Stimulated activated naive CD4-positive, alpha-beta T cell treated with Interleukin-2 at 50 U/mL for 16 hours (primary cell): ENCODE measurements around the gene CRB1.
"Not testable (repeated sequence)": the region's sequence is repeated elsewhere in the genome, so short reads cannot be mapped to it uniquely, and the experiment has no call there.

Experiments
- DNase-seq: peaks from one replicate; lab custom pipeline; 2025; lab: John Stamatoyannopoulos, UW

Gene CRB1

GRCh38 chr1:197402189-197402588, 134.1 kb downstream of the CRB1 start:
- DNase-seq: no peak

DNA sequence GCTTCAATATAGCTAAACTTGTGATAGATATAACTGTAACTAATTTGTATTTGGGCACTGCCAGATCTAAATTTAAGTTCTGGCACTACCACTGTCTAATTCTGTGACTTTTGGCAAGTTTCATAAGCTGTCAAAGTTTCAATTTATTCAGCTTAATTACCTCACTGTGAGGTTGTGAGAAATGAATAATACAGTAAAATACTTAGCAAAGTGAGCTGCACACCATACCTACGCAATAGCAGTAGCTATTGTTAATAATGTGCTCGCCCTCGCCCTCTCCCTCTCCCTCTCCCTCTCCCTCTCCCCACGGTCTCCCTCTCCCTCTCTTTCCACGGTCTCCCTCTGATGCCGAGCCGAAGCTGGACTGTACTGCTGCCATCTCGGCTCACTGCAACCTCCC, 136.7 kb downstream of the CRB1 start:
- not testable (repeated sequence) for DNase-seq

DNA sequence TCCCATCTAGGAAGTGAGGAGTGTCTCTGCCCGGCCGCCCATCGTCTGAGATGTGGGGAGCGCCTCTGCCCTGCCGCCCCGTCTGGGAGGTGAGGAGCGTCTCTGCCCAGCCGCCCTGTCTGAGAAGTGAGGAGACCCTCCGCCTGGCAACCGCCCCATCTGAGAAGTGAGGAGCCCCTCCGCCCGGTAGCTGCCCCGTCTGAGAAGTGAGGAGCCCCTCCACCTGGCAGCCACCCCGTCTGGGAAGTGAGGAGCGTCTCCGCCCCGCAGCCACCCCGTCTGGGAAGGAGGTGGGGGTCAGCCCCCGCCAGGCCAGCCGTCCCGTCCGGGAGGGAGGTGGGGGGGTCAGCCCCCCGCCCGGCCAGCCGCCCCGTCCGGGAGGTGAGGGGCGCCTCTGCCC, 137.6 kb downstream of the CRB1 start:
- DNase-seq: not testable (repeated sequence)

GRCh38 chr1:197413564-197413963, 145.5 kb downstream of the CRB1 start:
- no peak for DNase-seq

DNA sequence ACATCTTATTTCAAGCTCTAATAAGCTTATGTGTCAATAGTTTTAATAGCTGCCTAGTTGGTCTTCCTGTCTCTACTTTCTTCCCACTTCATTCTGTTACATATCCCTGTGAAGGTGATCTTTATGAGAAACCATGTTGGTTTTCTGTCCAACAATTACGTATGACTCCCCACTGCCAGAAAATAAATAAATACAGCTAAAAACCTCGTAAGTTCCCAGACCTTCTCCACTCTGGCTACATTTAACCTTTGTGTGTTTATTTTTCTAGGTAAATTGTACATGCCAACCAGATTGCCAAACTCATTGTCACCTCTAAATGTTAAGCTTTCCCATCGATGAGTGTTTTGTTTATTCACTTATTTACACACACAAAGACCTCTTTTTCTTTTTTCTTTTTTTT, 147.2 kb downstream of the CRB1 start:
- no peak for DNase-seq

DNA sequence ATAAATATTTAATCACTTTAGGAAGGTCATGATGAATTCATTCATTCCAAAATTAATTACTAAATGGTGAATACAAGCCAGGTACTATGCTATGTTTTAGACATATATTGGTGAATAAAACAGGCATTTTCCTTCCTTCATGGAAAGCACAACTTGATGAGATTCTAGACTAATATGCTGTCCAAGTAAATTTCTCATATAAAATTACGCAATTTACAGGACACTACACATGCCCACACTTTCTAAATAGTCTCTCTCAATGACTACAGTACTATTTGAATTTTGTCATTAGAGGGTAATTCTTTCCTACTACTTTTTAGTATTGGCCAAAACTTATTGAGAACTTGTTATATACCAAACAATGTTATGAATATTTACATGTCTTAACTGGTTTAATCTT, 150.6 kb downstream of the CRB1 start:
- DNase-seq: no peak

- DNase-seq: no peak
Measured at GRCh38 chr1:197422993-197423392, 154.9 kb downstream of the CRB1 start.

GRCh38 chr1:197424380-197424779, 156.3 kb downstream of the CRB1 start:
- DNase-seq: no peak

DNA sequence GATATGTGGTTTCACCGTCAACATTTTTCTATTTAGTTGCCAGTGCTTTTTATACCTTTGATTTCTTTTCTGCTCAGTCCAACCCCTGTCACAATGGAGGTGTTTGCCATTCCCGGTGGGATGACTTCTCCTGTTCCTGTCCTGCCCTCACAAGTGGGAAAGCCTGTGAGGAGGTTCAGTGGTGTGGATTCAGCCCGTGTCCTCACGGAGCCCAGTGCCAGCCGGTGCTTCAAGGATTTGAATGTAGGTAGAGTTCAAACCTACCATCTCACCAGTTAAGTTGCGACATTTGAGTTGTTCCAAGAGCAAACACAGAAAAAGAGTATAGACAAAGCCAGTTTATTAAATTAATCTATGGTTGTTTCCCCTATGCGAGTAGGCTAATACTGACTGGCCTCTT, 161.3 kb downstream of the CRB1 start:
- no peak for DNase-seq

DNA sequence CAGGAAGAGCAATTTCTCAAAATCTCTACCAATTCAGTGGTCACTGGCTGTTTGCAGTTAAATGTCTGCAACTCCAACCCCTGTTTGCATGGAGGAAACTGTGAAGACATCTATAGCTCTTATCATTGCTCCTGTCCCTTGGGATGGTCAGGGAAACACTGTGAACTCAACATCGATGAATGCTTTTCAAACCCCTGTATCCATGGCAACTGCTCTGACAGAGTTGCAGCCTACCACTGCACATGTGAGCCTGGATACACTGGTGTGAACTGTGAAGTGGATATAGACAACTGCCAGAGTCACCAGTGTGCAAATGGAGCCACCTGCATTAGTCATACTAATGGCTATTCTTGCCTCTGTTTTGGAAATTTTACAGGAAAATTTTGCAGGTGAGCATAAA, 167.2 kb downstream of the CRB1 start:
- DNase-seq: no peak

- no peak for DNase-seq
Measured at GRCh38 chr1:197437601-197438000, 169.5 kb downstream of the CRB1 start.

GRCh38 chr1:197438010-197438790, 170.1 kb downstream of the CRB1 start:
- no peak for DNase-seq

GRCh38 chr1:197439708-197440280, 171.7 kb downstream of the CRB1 start:
- DNase-seq: no peak

DNA sequence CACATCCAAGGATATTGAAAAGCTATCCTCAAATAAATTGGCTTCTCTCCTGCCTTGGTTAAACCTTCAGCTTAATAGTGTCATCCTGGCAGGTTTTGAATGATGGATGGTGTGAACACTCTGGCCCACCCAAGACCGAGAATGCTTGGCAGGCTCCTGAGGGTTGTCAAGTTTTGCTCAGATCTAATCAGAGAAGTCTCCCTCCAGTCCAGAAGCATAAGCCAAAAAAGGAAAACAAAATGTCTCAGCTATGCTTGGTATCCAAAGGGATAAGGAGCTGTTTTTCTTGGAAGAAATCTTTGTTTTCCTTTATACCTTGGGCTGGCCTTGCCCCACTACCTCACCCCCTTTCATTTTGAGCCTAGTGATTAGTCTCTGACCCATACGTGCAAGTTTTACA, 172.7 kb downstream of the CRB1 start:
- DNase-seq: no peak

GRCh38 chr1:197441999-197442414, 174.0 kb downstream of the CRB1 start:
- no peak for DNase-seq

DNA sequence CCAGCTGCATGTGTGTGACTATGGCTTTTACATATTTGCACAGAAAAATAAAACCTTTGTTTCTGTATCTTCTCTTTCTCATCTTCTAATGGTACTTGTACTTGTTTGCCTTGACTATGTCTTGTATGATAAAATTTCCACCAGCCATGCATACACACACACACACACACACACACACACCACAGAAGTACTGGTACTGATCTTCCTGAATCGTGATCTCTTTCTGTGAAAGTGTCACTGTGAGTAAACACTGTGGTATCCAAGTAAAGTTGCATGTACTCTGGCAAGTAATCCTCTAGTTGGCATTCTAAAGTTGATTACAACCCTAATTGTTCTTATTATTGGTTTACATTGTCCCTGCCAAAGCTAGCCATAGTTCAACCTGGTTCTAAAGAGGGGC, 176.7 kb downstream of the CRB1 start:
- DNase-seq: no peak

DNA sequence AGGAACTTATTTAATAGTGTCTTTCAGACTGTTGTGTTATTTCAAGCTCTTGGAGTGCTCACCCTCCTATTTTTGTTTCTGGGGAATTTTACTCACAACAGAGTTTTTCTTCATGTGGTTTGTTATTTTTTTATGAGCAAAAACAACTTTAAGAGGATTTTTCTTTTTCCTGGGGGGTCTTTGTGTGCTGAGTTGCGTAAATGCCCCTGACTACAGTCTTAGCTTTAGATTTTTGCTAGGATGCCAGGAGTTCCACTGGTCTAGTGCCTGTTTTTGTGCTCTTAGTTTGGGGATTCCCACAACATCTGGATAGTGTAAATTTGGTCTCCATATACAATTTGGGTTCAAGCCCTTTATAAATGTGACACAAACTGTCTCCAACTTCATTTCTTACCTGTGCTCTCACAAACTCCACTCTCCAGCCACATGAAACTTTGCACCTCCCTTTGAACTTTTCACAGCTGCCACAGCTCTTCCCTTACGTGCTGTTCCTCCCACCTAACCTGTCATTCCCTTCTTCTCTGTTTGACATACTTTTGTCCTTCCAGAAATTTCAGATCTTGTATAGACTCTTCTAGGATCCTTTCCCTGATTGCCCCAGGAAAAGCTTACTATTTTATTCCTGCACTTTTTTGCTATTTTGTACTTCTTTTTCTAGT, 180.2 kb downstream of the CRB1 start:
- DNase-seq: no peak

DNA sequence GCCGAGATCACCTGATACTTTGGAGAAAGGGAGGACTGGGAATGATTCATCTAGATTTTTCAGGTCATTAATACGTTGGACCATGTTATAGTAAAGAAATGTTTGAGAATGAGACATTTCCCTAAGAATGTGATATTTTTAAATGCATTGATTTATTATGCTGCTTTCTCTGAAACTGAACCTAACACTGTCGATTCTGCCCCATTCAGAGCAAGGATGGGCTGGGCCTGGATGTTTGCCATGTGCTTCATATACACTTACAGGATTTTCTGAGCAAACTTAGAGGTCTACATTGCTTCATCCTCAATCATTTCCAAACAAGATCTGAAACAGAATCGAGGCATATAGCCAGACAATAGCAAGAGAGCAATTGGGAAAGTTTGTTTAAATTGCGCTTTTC, 183.3 kb downstream of the CRB1 start:
- no peak for DNase-seq

DNA sequence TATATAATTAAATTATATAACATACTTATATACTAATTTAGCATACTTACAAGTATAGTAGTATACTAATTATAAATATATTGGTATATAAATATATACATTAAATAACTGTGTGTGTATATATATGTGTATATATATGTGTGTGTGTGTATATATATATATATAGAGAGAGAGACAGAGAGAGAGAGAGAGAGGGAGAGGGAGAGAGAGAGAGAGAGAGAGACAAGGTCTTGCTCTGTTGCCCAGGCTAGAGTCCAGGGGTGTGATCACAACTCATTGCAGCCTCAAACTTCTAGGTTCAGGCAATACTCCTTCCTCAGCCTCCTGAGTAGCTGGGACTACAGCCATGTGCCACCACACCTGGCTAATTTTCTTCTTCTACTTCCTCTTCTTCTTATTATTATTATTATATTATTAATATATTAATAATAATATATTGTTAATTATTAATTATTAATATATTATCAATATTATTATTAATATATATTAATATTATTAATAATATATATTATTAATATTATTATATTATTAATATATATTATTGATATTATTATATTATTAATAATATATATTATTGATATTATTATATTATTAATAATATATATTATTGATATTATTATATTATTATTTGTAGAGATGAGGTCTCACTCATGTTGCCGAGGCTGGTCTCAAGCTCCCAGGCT, 185.5 kb downstream of the CRB1 start:
- no peak for DNase-seq

- DNase-seq: no peak
Measured at GRCh38 chr1:197462539-197462938, 194.5 kb downstream of the CRB1 start.

DNA sequence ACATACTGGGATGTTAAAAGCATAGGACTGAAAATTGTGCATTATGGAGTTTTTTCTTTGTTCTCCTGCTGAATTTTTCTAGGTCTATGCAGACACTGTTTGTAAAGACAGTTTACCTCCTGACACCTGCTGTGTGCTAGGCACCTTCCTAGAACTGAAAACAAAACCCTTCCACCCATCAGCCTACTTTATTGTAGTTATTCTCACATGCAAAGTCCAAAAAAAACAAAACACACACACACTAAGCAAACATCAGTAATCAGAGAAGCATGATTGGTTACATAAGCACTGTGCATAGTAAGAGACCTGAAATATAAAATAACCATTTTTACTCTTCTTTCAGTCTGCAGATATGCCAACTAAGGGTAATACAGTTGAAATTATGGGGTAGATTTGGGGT, 195.1 kb downstream of the CRB1 start:
- DNase-seq: no peak

DNA sequence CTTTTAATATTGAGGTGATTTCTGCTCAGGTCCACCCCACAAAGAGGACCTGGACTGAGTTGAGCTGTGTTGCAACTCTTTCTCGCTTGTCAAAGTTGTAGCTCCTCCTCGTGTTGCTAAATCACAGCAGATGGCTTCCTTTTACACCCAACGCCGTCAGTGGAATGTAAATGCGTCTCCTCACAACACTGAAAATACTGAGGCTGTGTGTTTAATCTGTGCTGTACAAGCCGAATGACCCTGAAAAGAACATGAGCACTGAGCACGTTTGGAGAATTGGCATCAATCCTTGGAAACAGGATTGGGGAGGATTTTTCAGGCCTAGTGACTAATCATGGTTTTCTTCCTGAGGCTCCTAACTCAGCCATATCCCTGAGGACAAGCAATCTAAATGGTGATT, 196.0 kb downstream of the CRB1 start:
- no peak for DNase-seq
